HG03439 (cell line): ENCODE measurements around the gene HJV.
A peak's percentile ranks its signal among the peaks of the same experiment; 100 is the strongest.
"Not testable (repeated sequence)": the region's sequence is repeated elsewhere in the genome, so short reads cannot be mapped to it uniquely, and the experiment has no call there.

Source experiments
- ATAC-seq: cut with Tn5 transposase; IDR thresholded peaks from one replicate; pipeline ENCODE4 v1.9.1; 2021; ENCODE audit warnings: mild to moderate bottlenecking, moderate library complexity; ENCODE audit not compliant: unreplicated experiment

Gene HJV, protein sequence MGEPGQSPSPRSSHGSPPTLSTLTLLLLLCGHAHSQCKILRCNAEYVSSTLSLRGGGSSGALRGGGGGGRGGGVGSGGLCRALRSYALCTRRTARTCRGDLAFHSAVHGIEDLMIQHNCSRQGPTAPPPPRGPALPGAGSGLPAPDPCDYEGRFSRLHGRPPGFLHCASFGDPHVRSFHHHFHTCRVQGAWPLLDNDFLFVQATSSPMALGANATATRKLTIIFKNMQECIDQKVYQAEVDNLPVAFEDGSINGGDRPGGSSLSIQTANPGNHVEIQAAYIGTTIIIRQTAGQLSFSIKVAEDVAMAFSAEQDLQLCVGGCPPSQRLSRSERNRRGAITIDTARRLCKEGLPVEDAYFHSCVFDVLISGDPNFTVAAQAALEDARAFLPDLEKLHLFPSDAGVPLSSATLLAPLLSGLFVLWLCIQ

DNA sequence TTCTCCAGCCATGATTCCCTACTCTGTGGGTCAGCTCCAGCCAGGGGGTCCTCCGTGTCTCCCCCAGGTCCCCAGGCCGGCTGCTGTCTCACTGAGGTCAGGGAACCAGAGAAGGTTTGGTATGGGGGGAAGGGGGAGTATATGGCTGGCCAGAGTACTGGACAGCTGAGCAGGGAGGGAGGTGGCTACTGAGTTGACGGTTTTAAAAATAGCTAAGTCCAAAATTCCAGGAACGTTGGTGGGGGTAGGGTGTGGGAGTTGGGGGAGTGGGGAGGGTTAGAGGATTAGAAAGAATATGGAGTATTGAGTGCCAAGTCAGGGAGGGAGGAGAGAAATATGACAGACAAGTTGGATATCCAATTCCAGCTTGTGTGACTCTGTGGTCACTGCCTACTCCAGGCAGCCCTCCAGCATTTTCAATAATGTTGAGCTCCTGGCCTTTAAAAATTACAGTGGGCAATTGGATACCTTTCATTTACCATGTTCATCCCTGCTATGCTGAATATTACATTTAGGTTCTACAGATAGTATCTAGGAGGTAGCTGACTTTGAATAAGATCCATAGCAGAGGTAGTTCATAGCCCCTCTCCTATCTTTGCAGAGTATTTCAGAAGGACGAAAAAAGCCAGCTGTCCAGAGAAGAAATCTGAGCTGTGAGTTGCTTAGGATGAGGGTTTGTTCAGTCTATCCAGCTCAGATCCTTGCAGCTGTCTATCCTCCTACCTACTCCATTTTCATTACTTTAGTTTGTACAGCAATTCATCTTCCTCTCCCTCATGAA, at the start of gene HJV:
TSS of gene HJV (minus strand) at position 114 of the 781 bp plus-strand sequence. CDS start 1,504 bp downstream, outside the sequence.
- no peak for ATAC-seq

DNA sequence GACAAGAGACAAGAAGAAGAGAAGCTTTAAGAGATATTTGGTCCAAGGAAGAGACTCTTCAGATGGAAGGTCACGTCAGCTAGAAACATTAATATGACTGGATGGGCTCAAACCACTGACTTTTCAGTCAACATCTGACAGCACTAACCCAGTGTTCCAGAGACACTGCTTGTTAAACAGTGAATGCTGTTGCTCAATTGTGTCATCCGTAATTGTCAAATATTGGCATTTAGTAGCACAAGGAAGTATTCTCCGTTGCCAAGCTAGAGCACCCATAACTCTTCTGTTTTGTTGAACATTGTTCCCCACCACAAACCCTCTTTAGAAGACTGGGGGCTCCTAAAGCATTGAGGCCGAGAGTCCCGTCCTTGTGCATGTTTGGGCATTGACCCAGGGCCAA, 37.6 kb upstream of the HJV start:
- not testable (repeated sequence) for ATAC-seq

DNA sequence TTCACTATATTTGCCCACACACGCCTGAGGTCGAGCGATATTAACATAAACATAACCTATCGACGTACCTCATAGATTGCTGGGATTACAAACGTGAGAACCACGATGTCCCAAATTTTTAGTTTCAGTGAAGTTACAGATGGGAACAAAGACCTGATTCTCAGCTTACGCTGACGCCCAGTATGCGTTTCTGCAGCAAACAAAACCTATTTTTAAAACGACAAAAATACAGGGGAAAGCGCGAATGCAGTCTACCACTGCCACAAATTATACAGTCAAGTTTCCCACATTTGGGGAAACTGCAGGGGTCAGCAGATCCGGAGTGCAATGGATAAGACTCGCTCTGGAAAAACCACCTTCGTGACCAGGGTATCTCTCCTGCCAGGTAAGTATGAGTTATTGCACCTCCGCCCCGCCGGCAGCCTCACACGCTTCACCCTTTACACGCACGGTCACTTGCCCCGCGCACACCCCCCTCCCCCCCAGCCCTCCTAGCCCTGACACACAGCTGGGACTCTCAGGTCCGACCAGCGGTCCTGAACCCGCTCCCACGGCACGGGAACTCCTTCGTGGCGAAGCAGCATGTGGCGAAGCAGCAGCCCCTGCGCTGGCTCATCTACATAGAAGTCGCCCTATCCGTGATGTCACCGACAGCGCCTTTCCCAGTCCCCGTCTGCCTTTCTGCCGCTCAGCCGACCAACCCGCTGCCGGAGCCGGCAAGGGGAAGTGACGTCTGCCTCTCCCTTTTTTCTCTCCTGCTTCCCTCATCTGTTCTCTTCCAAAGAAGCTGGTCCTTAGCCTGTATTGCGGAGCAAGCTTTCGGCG, 30.5 kb upstream of the HJV start:
- peak; percentile 81 for ATAC-seq

- no peak for ATAC-seq
Observed at GRCh38 chr1:146051452-146051851, 29.9 kb upstream of the HJV start.

DNA sequence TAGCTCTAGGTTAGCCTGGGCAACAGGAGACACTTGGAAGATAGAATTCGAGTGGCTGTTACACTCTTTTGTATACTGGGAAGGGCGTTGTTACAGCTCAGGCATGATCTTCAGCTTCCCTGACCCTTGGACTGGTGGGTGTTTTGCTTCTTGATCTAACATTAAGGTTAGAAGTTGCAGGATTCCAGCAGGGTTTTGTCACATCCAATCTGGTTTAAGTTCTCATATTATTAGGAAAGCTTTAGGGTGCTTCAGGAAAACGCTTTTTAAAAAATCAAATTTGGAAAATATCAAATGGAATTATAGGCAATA, 29.1 kb upstream of the HJV start:
- not testable (repeated sequence) for ATAC-seq

GRCh38 chr1:146049866-146050651, 28.5 kb upstream of the HJV start:
- not testable (repeated sequence) for ATAC-seq

GRCh38 chr1:146049436-146049835, 27.9 kb upstream of the HJV start:
- ATAC-seq, result no peak

- not testable (repeated sequence) for ATAC-seq
Observed at GRCh38 chr1:146048514-146049115, 27.1 kb upstream of the HJV start.

GRCh38 chr1:146046664-146047063, 25.1 kb upstream of the HJV start:
- no peak for ATAC-seq

- ATAC-seq, result no peak
Observed at GRCh38 chr1:146039844-146040194, 18.3 kb upstream of the HJV start.

GRCh38 chr1:146036965-146037646, 15.6 kb upstream of the HJV start:
- ATAC-seq, result peak; percentile 32

DNA sequence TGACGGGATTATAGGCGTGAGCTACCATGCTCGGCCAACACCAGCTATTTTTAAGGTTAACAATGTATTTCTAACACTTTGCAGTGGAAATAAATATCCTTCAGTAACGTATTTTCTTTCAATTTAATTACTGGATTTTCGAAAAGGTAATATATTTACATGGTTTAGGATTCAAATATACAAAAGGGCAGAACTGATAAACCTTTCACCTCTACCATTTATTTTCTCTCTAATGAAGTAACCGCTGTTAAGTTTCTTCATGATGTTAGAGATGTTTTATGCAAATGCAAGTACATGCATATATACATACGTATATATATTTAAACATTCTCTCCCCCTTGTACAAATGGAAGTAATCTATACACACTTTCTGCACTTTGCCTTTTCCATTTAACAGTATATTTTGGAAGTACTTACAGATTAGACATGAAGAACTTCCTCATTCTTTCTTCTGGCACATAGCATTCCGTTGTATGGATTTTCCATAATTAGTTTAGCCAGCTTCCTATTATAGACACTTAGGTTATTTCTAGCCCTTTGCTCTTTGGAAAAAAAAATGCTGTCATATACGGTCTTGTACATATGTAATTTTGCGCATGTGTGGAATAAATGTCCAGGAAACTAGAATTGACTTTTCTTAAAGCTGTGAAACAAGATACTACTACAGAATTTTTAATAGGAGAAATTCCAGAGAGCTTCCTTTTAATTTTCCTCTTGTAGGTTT, 14.9 kb upstream of the HJV start:
- ATAC-seq, result no peak

DNA sequence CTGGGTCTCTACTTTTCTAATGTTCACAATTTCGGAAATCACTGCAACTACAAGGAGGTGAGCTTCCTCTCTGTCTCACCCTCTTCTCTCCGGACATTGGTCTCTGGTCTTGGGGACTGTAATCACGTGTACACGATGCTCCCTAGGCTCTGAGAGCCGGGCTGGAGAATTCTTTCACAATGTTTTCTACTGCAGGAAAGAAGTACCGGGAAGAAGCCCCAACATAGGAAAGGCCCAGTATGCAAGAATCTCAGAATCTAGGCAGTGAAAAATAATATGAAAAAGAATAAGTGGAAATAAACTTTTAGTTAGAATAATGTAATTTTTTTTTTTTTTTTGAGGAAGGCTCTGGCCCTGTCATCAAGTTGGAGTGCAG, 13.5 kb upstream of the HJV start:
- no peak for ATAC-seq

- no peak for ATAC-seq
Observed at GRCh38 chr1:146032631-146033219, 11.2 kb upstream of the HJV start.

GRCh38 chr1:146031476-146031875, 9.9 kb upstream of the HJV start:
- ATAC-seq, result no peak

- ATAC-seq, result no peak
Observed at GRCh38 chr1:146029117-146029516, 7.6 kb upstream of the HJV start.

- ATAC-seq, result not testable (repeated sequence)
Observed at GRCh38 chr1:146026650-146027049, 5.1 kb upstream of the HJV start.

GRCh38 chr1:146025787-146026495, 4.4 kb upstream of the HJV start:
- not testable (repeated sequence) for ATAC-seq
